Measurements from ENCODE around the gene PTPN6.

Gene PTPN6

GRCh38 chr12:6916426-6917200 is 34.5 kb upstream of the PTPN6 start:
- peaks cover 29% of the 10 kb centered on the region for H3K27me3 Mint-ChIP-seq (ENCODE audit: low read depth)
- no peaks in the 10 kb centered on the region for H3K9me3 Mint-ChIP-seq
- H3K36me3 Mint-ChIP-seq (ENCODE audit: low read depth), result peaks cover 4% of the 10 kb centered on the region
- TF ChIP-seq CTCF (IDR thresholded peaks at IDR 0.05; ENCODE audit: unreplicated experiment in 3 of 3), result no peak
- H3K4me1 Mint-ChIP-seq, result peaks cover 6% of the 10 kb centered on the region
- peak overlapping the region; percentile 50 to 97 (median 74) for H3K4me3 Mint-ChIP-seq
- H3K27ac Mint-ChIP-seq, result no peak overlapping the region

- Mint-ChIP-seq H3K27ac (no peak overlapping the region), H3K27me3 (ENCODE audit: low read depth) (peaks cover 25% of the 10 kb centered on the region), H3K36me3 (ENCODE audit: low read depth) (peaks cover 4% of the 10 kb centered on the region), H3K9me3 (no peaks in the 10 kb centered on the region), H3K4me3 (no peak overlapping the region), H3K4me1 (peaks cover 6% of the 10 kb centered on the region)
- TF ChIP-seq CTCF (IDR thresholded peaks at IDR 0.05; ENCODE audit: unreplicated experiment in 3 of 3), result no peak
These were observed 33.5 kb upstream of the PTPN6 start for GRCh38 chr12:6917491-6918231.

- H3K4me1 Mint-ChIP-seq, result peaks cover 18% of the 10 kb centered on the region
- no peak overlapping the region for H3K4me3 Mint-ChIP-seq
- H3K27me3 Mint-ChIP-seq (ENCODE audit: low read depth), result peaks cover 10% of the 10 kb centered on the region
- H3K27ac Mint-ChIP-seq, result peak overlapping the region in 1 of 3 experiments; percentile 45
- H3K9me3 Mint-ChIP-seq, result no peaks in the 10 kb centered on the region
- TF ChIP-seq CTCF (IDR thresholded peaks at IDR 0.05; ENCODE audit: unreplicated experiment in 3 of 3), result no peak
- H3K36me3 Mint-ChIP-seq (ENCODE audit: low read depth), result peaks cover 4% of the 10 kb centered on the region
These were observed 31.6 kb upstream of the PTPN6 start for GRCh38 chr12:6919588-6919987.

- H3K4me3 Mint-ChIP-seq, result no peak overlapping the region
- H3K4me1 Mint-ChIP-seq, result peaks cover 32% of the 10 kb centered on the region
- H3K9me3 Mint-ChIP-seq, result no peaks in the 10 kb centered on the region
- H3K36me3 Mint-ChIP-seq (ENCODE audit: low read depth), result peaks cover 4% of the 10 kb centered on the region
- no peak for TF ChIP-seq CTCF (IDR thresholded peaks at IDR 0.05; ENCODE audit: unreplicated experiment in 3 of 3)
- H3K27ac Mint-ChIP-seq, result peak overlapping the region in 1 of 3 experiments; percentile 47
- H3K27me3 Mint-ChIP-seq (ENCODE audit: low read depth), result no peaks in the 10 kb centered on the region
These were observed 29.6 kb upstream of the PTPN6 start for GRCh38 chr12:6921539-6921938.

GRCh38 chr12:6921996-6922946 is 28.9 kb upstream of the PTPN6 start:
- Mint-ChIP-seq H3K4me1 (peaks cover 40% of the 10 kb centered on the region), H3K27me3 (ENCODE audit: low read depth) (no peaks in the 10 kb centered on the region), H3K9me3 (no peaks in the 10 kb centered on the region), H3K4me3 (no peak overlapping the region), H3K36me3 (ENCODE audit: low read depth) (peaks cover 4% of the 10 kb centered on the region), H3K27ac (peak overlapping the region in 2 of 3 experiments; percentile 16 to 100)
- TF ChIP-seq CTCF (IDR thresholded peaks at IDR 0.05; ENCODE audit: unreplicated experiment in 3 of 3), result no peak
